Esophagus squamous epithelium (tissue), 5 donors: Measurements from ENCODE around the gene ZNF619. TPM values are rescaled to one million over a fixed set of nuclear protein-coding genes. Genes with fewer than 3 reads are reported as not detected.

ENCODE experiments used
- DNase-seq: peaks from one replicate; lab custom pipeline; 2025; lab: John Stamatoyannopoulos, UW
- H3K27ac ChIP-seq, 4 donors: fragments of 200-600 bp; sonication (generic); one replicate each; pipeline ENCODE4 v1.5.1; 2016 to 2019; ENCODE audit warnings: mild to moderate bottlenecking in 1 of 4
- H3K27me3 ChIP-seq, 4 donors: fragments of 200-600 bp; sonication (generic); 1 replicate in 3 of 4; 2 replicates in 1 of 4; pipeline versions ENCODE4 v1.5.1 to v1.6.0; 2017 to 2021; ENCODE audit warnings: antibody characterized with exemption in 1 of 4
- H3K36me3 ChIP-seq, 3 donors: fragments of 200-600 bp; sonication (generic); one replicate each; pipeline ENCODE4 v1.5.1; 2016 to 2019
- H3K4me1 ChIP-seq, 3 donors: fragments of 200-600 bp; sonication (generic); one replicate each; pipeline ENCODE4 v1.5.1; 2017 to 2019
- H3K4me3 ChIP-seq, 4 donors: fragments of 200-600 bp; sonication (generic); 1 replicate in 3 of 4; 2 replicates in 1 of 4; pipeline ENCODE4 v1.5.1; 2016 to 2019; ENCODE audit warnings: mild to moderate bottlenecking in 2 of 4, moderate library complexity in 1 of 4
- H3K9me3 ChIP-seq, 3 donors: fragments of 200-600 bp; sonication (generic); one replicate each; pipeline ENCODE4 v1.5.1; 2016 to 2019
- CTCF ChIP-seq, 6 experiments: fragments of 450-650 bp in 4 of 6; fragments of 200-600 bp in 2 of 6; sonication (generic) in 2 of 6; IDR thresholded peaks; one replicate each; pipeline ENCODE4 v1.5.1; 2016 to 2019; ENCODE audit warnings: antibody characterized with exemption in 6 of 6, mild to moderate bottlenecking in 4 of 6, moderate library complexity in 4 of 6
- POLR2A ChIP-seq, 4 donors: fragments of 450-650 bp; IDR thresholded peaks; one replicate each; pipeline ENCODE4 v1.6.1; 2017; ENCODE audit warnings: antibody characterized with exemption in 4 of 4, mild to moderate bottlenecking in 4 of 4, moderate library complexity in 3 of 4
- WGBS, 2 donors: methylation state at CpG; one replicate each; pipeline ENCODE4 v1.1.5; 2018; 5-methylcytosine and 5-hydroxymethylcytosine counted together
- intact Hi-C: fragments of 100-400 bp; cut with DNase I; formaldehyde crosslinking; loops from one replicate; pipeline ENCODE4 v1.15.0; 2022
- total RNA-seq, 4 donors: library from RNA; depleted of rRNA; stranded (reverse); fragments of >200 nt; gene quantifications; one replicate each; pipeline ENCODE4 v1.1.0, GENCODE V29; 2016
- donor health status: DM: yes; HTN: yes; CAD: no.

Gene ZNF619
- total RNA-seq, 4 donors from 2014 or later = 1.9 to 9.4 (median 3.9) TPM

- TF ChIP-seq CTCF (IDR thresholded peaks at IDR 0.05) (no peak), POLR2A (IDR thresholded peaks at IDR 0.05) (no peak)
- intact Hi-C loops = no loop called here
- H3K4me3 ChIP-seq = no peak overlapping the region
- WGBS, 2 donors = 93 to 98% methylated on average over 3 of the region's 3 CpGs
- no peak overlapping the region for H3K27ac ChIP-seq
- no peaks in the 10 kb centered on the region for H3K27me3 ChIP-seq
- no peaks in the 10 kb centered on the region for H3K4me1 ChIP-seq
- no peak for DNase-seq
- peaks cover 12 to 73% (median 13%) of the 10 kb centered on the region in 3 donors for H3K36me3 ChIP-seq
- H3K9me3 ChIP-seq = peaks cover 0 to 29% (median 22%) of the 10 kb centered on the region in 3 donors
Observed at GRCh38 chr3:40487172-40487571, 10.2 kb downstream of the ZNF619 start.

- intact Hi-C loops = no loop called here
- Histone ChIP-seq H3K27me3 (no peaks in the 10 kb centered on the region), H3K27ac (no peak overlapping the region), H3K36me3 (peaks cover 12 to 35% (median 13%) of the 10 kb centered on the region in 3 donors), H3K4me3 (no peak overlapping the region), H3K4me1 (no peaks in the 10 kb centered on the region), H3K9me3 (peaks cover 0 to 26% (median 22%) of the 10 kb centered on the region in 3 donors)
- TF ChIP-seq POLR2A (IDR thresholded peaks at IDR 0.05) (no peak), CTCF (IDR thresholded peaks at IDR 0.05) (no peak)
- 79 to 89% methylated on average over 5 of the region's 5 CpGs for WGBS, 2 donors
- no peak for DNase-seq
Observed at GRCh38 chr3:40490916-40491315, 14.0 kb downstream of the ZNF619 start.

GRCh38 chr3:40494698-40495097 lies 17.8 kb downstream of the ZNF619 start:
- WGBS, 2 donors = 41 to 54% methylated on average over 2 of the region's 2 CpGs

GRCh38 chr3:40497288-40497687 lies 20.4 kb downstream of the ZNF619 start:
- TF ChIP-seq CTCF (IDR thresholded peaks at IDR 0.05) (no peak), POLR2A (IDR thresholded peaks at IDR 0.05) (no peak)
- no peak for DNase-seq
- Histone ChIP-seq H3K27ac (no peak overlapping the region), H3K4me1 (no peaks in the 10 kb centered on the region), H3K27me3 (no peaks in the 10 kb centered on the region), H3K36me3 (no peaks in the 10 kb centered on the region), H3K9me3 (no peaks in the 10 kb centered on the region), H3K4me3 (no peak overlapping the region)
- intact Hi-C loops = no loop called here
- WGBS, 2 donors = 92 to 96% methylated on average over 2 of the region's 2 CpGs

More at GRCh38 chr3:40494698-40495097, 17.8 kb downstream of the ZNF619 start:
- H3K36me3 ChIP-seq = peaks cover 0 to under 1% (median 0%) of the 10 kb centered on the region in 3 donors
- H3K4me1 ChIP-seq = no peaks in the 10 kb centered on the region
- no peak overlapping the region for H3K4me3 ChIP-seq
- TF ChIP-seq POLR2A (IDR thresholded peaks at IDR 0.05) (no peak), CTCF (IDR thresholded peaks at IDR 0.05) (no peak)
- intact Hi-C loops = no loop called here
- DNase-seq = no peak
- H3K27me3 ChIP-seq = no peaks in the 10 kb centered on the region
- H3K9me3 ChIP-seq = no peaks in the 10 kb centered on the region
- H3K27ac ChIP-seq = no peak overlapping the region

GRCh38 chr3:40499952-40500351 lies 23.0 kb downstream of the ZNF619 start:
- Histone ChIP-seq H3K27me3 (no peaks in the 10 kb centered on the region), H3K4me1 (peaks cover 0 to 6% (median 2%) of the 10 kb centered on the region in 3 donors), H3K36me3 (no peaks in the 10 kb centered on the region), H3K9me3 (no peaks in the 10 kb centered on the region), H3K4me3 (no peak overlapping the region), H3K27ac (no peak overlapping the region)
- TF ChIP-seq CTCF (IDR thresholded peaks at IDR 0.05) (no peak), POLR2A (IDR thresholded peaks at IDR 0.05) (no peak)
- intact Hi-C loops = no loop called here
- 77 to 85% methylated on average over 1 of the region's 1 CpG for WGBS, 2 donors
- DNase-seq = no peak
